Esophagus squamous epithelium (tissue), 4 donors: ENCODE results near the gene IL16.

Experiments
- POLR2A ChIP-seq, 4 donors: fragments of 450-650 bp; IDR thresholded peaks; one replicate each; pipeline ENCODE4 v1.6.1; 2017; ENCODE audit warnings: antibody characterized with exemption in 4 of 4, mild to moderate bottlenecking in 4 of 4, moderate library complexity in 3 of 4
- TF ChIP-seq, protein P1 (sequence below), 6 experiments: fragments of 450-650 bp in 4 of 6; fragments of 200-600 bp in 2 of 6; sonication (generic) in 2 of 6; IDR thresholded peaks; one replicate each; pipeline ENCODE4 v1.5.1; 2016 to 2019; ENCODE audit warnings: antibody characterized with exemption in 6 of 6, mild to moderate bottlenecking in 4 of 6, moderate library complexity in 4 of 6

DNA sequence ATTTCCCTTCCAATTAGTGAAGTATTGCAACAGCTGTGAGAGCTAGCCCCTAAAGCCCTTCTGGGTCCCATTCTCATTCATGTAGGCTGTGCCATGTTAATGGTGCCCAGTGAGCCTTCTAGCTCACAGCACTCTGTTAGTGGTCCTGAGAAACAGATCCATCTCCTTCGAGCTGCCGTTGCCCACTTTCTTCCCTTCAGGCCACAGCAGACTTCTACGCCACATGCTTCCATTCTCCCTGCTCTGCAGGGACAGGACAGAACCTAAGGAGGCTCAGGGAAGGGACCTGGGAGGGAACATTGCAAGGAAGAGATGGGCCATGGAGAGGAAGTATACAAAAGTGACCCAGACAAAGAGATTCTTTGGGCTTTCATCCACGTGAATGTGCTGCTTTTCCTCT, 139.0 kb downstream of the IL16 start:
- TF ChIP-seq, protein P1, sequence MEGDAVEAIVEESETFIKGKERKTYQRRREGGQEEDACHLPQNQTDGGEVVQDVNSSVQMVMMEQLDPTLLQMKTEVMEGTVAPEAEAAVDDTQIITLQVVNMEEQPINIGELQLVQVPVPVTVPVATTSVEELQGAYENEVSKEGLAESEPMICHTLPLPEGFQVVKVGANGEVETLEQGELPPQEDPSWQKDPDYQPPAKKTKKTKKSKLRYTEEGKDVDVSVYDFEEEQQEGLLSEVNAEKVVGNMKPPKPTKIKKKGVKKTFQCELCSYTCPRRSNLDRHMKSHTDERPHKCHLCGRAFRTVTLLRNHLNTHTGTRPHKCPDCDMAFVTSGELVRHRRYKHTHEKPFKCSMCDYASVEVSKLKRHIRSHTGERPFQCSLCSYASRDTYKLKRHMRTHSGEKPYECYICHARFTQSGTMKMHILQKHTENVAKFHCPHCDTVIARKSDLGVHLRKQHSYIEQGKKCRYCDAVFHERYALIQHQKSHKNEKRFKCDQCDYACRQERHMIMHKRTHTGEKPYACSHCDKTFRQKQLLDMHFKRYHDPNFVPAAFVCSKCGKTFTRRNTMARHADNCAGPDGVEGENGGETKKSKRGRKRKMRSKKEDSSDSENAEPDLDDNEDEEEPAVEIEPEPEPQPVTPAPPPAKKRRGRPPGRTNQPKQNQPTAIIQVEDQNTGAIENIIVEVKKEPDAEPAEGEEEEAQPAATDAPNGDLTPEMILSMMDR (IDR thresholded peaks at IDR 0.05) = no peak
- TF ChIP-seq POLR2A (IDR thresholded peaks at IDR 0.05) = no peak
